ENCODE measurements around the gene THADA. TPM values are rescaled to one million over a fixed set of nuclear protein-coding genes. Genes with fewer than 3 reads are reported as not detected.

The THADA gene
- total RNA-seq, 3 donors from 2014 or later (not counting 1 experiment from before 2014, with no cell fraction given) = 34.1 to 35.7 (median 35.3) TPM

DNA sequence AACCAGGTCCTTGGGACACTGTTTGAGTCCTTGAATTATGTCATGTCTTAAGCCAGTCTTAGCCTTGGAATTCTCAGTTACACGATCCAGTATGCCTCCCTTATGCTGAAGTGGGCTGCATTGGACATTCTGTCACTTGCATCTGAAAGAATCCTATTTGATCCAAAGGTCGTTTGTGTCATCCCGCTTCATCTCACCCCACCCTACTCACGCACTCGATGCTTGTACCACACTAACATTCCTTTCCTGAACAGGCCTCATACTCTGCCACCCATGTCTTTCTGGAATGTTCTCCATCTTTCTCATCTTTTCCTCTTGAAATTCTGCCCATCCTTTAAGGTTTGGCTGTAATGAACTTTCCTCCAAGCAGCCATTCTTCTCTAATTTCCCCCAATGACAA lies 341.5 kb downstream of the THADA start:
- DNase-seq (no peak), ATAC-seq (no peak)
- WGBS (ENCODE audit: insufficient coverage) = 95% methylated on average over 5 of the region's 5 CpGs
- Histone ChIP-seq H3K9me3 (ENCODE audit: control insufficient read depth, insufficient read depth, low read length) (no peaks in the 10 kb centered on the region), H3K4me1 (ENCODE audit: control insufficient read depth, insufficient read depth, low read length) (no peaks in the 10 kb centered on the region), H3K27me3 (ENCODE audit: control insufficient read depth, insufficient read depth, low read length) (no peaks in the 10 kb centered on the region), H3K36me3 (ENCODE audit: control insufficient read depth, insufficient read depth, low read length) (peaks cover 4% of the 10 kb centered on the region), H3K27ac (ENCODE audit: low read length) (no peak overlapping the region), H3K4me3 (ENCODE audit: low read length) (no peak overlapping the region)
- Mint-ChIP-seq H3K9me3 (no peaks in the 10 kb centered on the region), H3K4me1 (no peaks in the 10 kb centered on the region), H3K27me3 (ENCODE audit: low read depth in 2 of 2) (no peaks in the 10 kb centered on the region), H3K36me3 (no peaks in the 10 kb centered on the region), H3K4me3 (no peak overlapping the region), H3K27ac (no peak overlapping the region)
- intact Hi-C loops (cut with micrococcal nuclease) = no loop called here
- TF ChIP-seq, protein P1, sequence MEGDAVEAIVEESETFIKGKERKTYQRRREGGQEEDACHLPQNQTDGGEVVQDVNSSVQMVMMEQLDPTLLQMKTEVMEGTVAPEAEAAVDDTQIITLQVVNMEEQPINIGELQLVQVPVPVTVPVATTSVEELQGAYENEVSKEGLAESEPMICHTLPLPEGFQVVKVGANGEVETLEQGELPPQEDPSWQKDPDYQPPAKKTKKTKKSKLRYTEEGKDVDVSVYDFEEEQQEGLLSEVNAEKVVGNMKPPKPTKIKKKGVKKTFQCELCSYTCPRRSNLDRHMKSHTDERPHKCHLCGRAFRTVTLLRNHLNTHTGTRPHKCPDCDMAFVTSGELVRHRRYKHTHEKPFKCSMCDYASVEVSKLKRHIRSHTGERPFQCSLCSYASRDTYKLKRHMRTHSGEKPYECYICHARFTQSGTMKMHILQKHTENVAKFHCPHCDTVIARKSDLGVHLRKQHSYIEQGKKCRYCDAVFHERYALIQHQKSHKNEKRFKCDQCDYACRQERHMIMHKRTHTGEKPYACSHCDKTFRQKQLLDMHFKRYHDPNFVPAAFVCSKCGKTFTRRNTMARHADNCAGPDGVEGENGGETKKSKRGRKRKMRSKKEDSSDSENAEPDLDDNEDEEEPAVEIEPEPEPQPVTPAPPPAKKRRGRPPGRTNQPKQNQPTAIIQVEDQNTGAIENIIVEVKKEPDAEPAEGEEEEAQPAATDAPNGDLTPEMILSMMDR (IDR thresholded peaks at IDR 0.05) = no peak

DNA sequence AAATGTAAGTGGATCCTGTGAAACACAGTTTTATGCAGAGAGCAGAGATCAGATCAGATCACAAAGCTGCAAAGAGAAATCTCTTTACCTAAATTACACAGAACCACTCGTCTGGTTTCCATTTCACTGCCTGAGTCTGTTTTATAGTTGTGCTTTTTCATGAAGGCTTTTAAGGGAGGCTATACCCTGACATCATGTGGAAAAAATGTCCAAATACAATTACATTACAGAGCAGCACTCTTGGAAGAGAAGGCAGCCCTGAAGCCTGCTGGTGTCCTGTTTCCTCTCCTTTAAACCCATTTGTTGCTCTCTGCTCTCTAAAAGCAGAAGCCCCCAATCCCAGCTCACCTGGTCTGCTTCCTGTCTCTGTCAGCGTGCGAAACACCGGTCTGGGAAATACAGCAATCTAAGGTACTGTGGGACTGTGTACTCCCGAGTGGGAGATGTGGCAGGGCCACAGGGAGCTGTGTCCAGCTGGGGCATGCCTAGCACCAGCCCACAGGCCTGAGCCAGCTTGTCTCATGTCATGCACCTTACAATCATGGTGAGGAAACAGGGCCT lies 344.6 kb downstream of the THADA start:
- H3K36me3 ChIP-seq (ENCODE audit: control insufficient read depth, insufficient read depth, low read length) = peaks cover 2% of the 10 kb centered on the region
- H3K27me3 Mint-ChIP-seq (ENCODE audit: low read depth in 2 of 2) = no peaks in the 10 kb centered on the region
- no peaks in the 10 kb centered on the region for H3K4me1 ChIP-seq (ENCODE audit: control insufficient read depth, insufficient read depth, low read length)
- H3K36me3 Mint-ChIP-seq = no peaks in the 10 kb centered on the region
- TF ChIP-seq, protein P1 (IDR thresholded peaks at IDR 0.05) = no peak
- H3K27ac ChIP-seq (ENCODE audit: low read length) = no peak overlapping the region
- intact Hi-C loops (cut with micrococcal nuclease) = no loop called here
- H3K4me1 Mint-ChIP-seq = no peaks in the 10 kb centered on the region
- H3K27ac Mint-ChIP-seq = no peak overlapping the region
- DNase-seq (no peak), ATAC-seq (no peak)
- WGBS (ENCODE audit: insufficient coverage) = 81% methylated on average over 4 of the region's 5 CpGs
- no peaks in the 10 kb centered on the region for H3K9me3 Mint-ChIP-seq
- no peaks in the 10 kb centered on the region for H3K9me3 ChIP-seq (ENCODE audit: control insufficient read depth, insufficient read depth, low read length)
- H3K27me3 ChIP-seq (ENCODE audit: control insufficient read depth, insufficient read depth, low read length) = no peaks in the 10 kb centered on the region
- no peak overlapping the region for H3K4me3 ChIP-seq (ENCODE audit: low read length)
- H3K4me3 Mint-ChIP-seq = no peak overlapping the region

DNA sequence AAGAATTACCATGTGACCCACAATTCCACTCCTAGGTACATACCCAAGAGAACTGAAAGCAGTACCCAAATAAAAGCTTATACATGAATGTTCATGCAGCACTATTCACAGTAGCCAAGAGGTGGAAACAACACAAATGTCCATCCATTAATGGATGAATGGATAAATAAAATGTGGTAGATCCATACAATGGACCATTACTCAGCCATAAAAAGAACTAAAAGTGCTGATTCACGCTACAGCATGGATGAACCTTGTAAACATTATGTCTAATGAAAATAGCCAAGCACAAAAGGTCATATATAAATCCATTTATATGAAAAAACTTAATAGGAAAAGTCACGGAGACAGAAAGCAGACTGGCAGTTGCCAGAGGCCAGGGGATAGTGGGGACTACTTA lies 345.8 kb downstream of the THADA start:
- H3K27ac Mint-ChIP-seq = no peak overlapping the region
- no peaks in the 10 kb centered on the region for H3K4me1 ChIP-seq (ENCODE audit: control insufficient read depth, insufficient read depth, low read length)
- no peak for ATAC-seq
- H3K27ac ChIP-seq (ENCODE audit: low read length) = no peak overlapping the region
- DNase-seq = no peak
- no peak overlapping the region for H3K4me3 Mint-ChIP-seq
- H3K36me3 ChIP-seq (ENCODE audit: control insufficient read depth, insufficient read depth, low read length) = peaks cover 3% of the 10 kb centered on the region
- no peaks in the 10 kb centered on the region for H3K9me3 Mint-ChIP-seq
- TF ChIP-seq, protein P1 (IDR thresholded peaks at IDR 0.05) = no peak
- WGBS (ENCODE audit: insufficient coverage) = 100% methylated on average over 1 of the region's 2 CpGs
- intact Hi-C loops (cut with micrococcal nuclease) = no loop called here
- no peaks in the 10 kb centered on the region for H3K27me3 ChIP-seq (ENCODE audit: control insufficient read depth, insufficient read depth, low read length)
- no peak overlapping the region for H3K4me3 ChIP-seq (ENCODE audit: low read length)
- H3K9me3 ChIP-seq (ENCODE audit: control insufficient read depth, insufficient read depth, low read length) = no peaks in the 10 kb centered on the region
- no peaks in the 10 kb centered on the region for H3K4me1 Mint-ChIP-seq
- no peaks in the 10 kb centered on the region for H3K36me3 Mint-ChIP-seq
- no peaks in the 10 kb centered on the region for H3K27me3 Mint-ChIP-seq (ENCODE audit: low read depth in 2 of 2)

DNA sequence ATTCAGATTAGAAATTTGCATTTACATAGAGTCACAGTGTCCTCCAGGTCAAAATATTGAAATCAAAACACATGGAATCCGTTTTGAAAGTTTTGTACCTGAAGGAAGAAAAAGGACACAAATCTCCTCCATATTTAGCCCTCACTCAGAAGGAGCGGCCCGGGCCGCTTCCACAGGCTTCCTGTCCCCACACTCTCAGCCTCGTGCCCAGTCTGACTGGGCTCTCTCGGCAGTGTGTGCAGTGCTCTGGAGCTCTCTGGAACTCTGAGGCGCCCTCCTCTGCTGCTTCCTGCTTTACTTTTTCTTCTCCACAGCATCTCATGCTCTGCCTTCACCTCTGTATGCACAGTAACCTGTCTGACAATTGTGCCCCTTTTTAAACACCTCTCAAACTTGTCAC lies 347.2 kb downstream of the THADA start:
- 97% methylated on average over 7 of the region's 7 CpGs for WGBS (ENCODE audit: insufficient coverage)
- Mint-ChIP-seq H3K36me3 (no peaks in the 10 kb centered on the region), H3K9me3 (no peaks in the 10 kb centered on the region), H3K27me3 (ENCODE audit: low read depth in 2 of 2) (no peaks in the 10 kb centered on the region), H3K4me1 (no peaks in the 10 kb centered on the region), H3K4me3 (no peak overlapping the region), H3K27ac (no peak overlapping the region)
- no peaks in the 10 kb centered on the region for H3K27me3 ChIP-seq (ENCODE audit: control insufficient read depth, insufficient read depth, low read length)
- ATAC-seq = no peak
- intact Hi-C loops (cut with micrococcal nuclease) = no loop called here
- no peak overlapping the region for H3K27ac ChIP-seq (ENCODE audit: low read length)
- H3K9me3 ChIP-seq (ENCODE audit: control insufficient read depth, insufficient read depth, low read length) = no peaks in the 10 kb centered on the region
- no peak for DNase-seq
- H3K4me3 ChIP-seq (ENCODE audit: low read length) = no peak overlapping the region
- TF ChIP-seq, protein P1 (IDR thresholded peaks at IDR 0.05) = no peak
- no peaks in the 10 kb centered on the region for H3K4me1 ChIP-seq (ENCODE audit: control insufficient read depth, insufficient read depth, low read length)
- H3K36me3 ChIP-seq (ENCODE audit: control insufficient read depth, insufficient read depth, low read length) = peaks cover 3% of the 10 kb centered on the region

Measured in natural killer cell (primary cell).